Liver (tissue), 9 donors: ENCODE results near the gene AHNAK2. TPM values are rescaled to one million over a fixed set of nuclear protein-coding genes. Genes with fewer than 3 reads are reported as not detected.

ENCODE experiments used
- DNase-seq: peaks from one replicate; pipeline ENCODE4 v3.0.0-alpha.2; 2017; ENCODE audit warnings: low spot score
- H3K27ac ChIP-seq, 2 donors: one replicate each; pipeline ENCODE4 v1.7.0; 2013; ENCODE audit warnings: inconsistent platforms in 2 of 2, low read length in 2 of 2, control low read depth in 1 of 2, low read depth in 1 of 2, mild to moderate bottlenecking in 1 of 2
- H3K27me3 ChIP-seq, 4 donors: one replicate each; pipeline versions ENCODE4 v1.6.1 to v1.7.0; 2013; ENCODE audit warnings: low read length in 3 of 4, inconsistent platforms in 1 of 4, mild to moderate bottlenecking in 1 of 4, moderate library complexity in 1 of 4; ENCODE audit not compliant: control insufficient read depth in 4 of 4, insufficient read depth in 4 of 4
- H3K36me3 ChIP-seq, 4 donors: one replicate each; pipeline versions ENCODE4 v1.6.1 to v1.7.0; 2013; ENCODE audit warnings: low read length in 3 of 4, mild to moderate bottlenecking in 3 of 4, low read depth in 1 of 4, moderate library complexity in 1 of 4; ENCODE audit not compliant: control insufficient read depth in 4 of 4, insufficient read depth in 3 of 4
- H3K4me1 ChIP-seq, 4 donors: one replicate each; pipeline versions ENCODE4 v1.6.1 to v1.7.0; 2013; ENCODE audit warnings: low read length in 3 of 4, mild to moderate bottlenecking in 3 of 4, moderate library complexity in 1 of 4; ENCODE audit not compliant: control insufficient read depth in 4 of 4, insufficient read depth in 4 of 4
- H3K4me3 ChIP-seq, 3 donors: one replicate each; pipeline versions ENCODE4 v1.6.1 to v1.7.0; 2013; ENCODE audit warnings: low read length in 3 of 3, control low read depth in 1 of 3, low read depth in 1 of 3, mild to moderate bottlenecking in 1 of 3
- H3K9ac ChIP-seq, 2 donors: one replicate each; pipeline ENCODE4 v1.7.0; 2013; ENCODE audit warnings: low read length in 2 of 2, mild to moderate bottlenecking in 2 of 2, moderate library complexity in 2 of 2, control low read depth in 1 of 2, low read depth in 1 of 2
- H3K9me3 ChIP-seq, 4 donors: one replicate each; pipeline versions ENCODE4 v1.6.1 to v1.7.0; 2013; ENCODE audit warnings: low read length in 3 of 4; ENCODE audit not compliant: control insufficient read depth in 4 of 4
- ATF3 ChIP-seq: IDR thresholded peaks from 2 replicates; pipeline ENCODE4 v1.6.1; 2016; ENCODE audit warnings: antibody characterized with exemption
- CTCF ChIP-seq: fragments of 150-350 bp; IDR thresholded peaks from 2 replicates; pipeline ENCODE4 v1.5.1; 2017; ENCODE audit warnings: improper control_type of control experiment, low read depth, low read length; ENCODE audit not compliant: missing input control
- EGR1 ChIP-seq, 2 donors: IDR thresholded peaks; 2 replicates each; pipeline ENCODE4 v1.6.1; 2016 to 2018; ENCODE audit warnings: antibody characterized with exemption in 2 of 2, low read depth in 2 of 2
- FOXA1 ChIP-seq: IDR thresholded peaks from 2 replicates; pipeline ENCODE4 v1.6.1; 2016; ENCODE audit warnings: antibody characterized with exemption
- FOXA2 ChIP-seq: IDR thresholded peaks from 2 replicates; pipeline ENCODE4 v1.6.1; 2016; ENCODE audit warnings: antibody characterized with exemption
- GABPA ChIP-seq, 2 donors: IDR thresholded peaks in 1 of 2; conservative IDR thresholded peaks in 1 of 2; 2 replicates each; pipeline ENCODE4 v1.6.1; 2016; ENCODE audit warnings: antibody characterized with exemption in 2 of 2, mild to moderate bottlenecking in 1 of 2, moderate library complexity in 1 of 2
- HNF4A ChIP-seq, 2 donors: conservative IDR thresholded peaks; 2 replicates each; pipeline ENCODE4 v1.6.1; 2016; ENCODE audit warnings: antibody characterized with exemption in 2 of 2, mild to moderate bottlenecking in 2 of 2
- HNF4G ChIP-seq: IDR thresholded peaks from 2 replicates; pipeline ENCODE4 v1.6.1; 2016; ENCODE audit warnings: antibody characterized with exemption
- JUND ChIP-seq, 2 donors: IDR thresholded peaks; 2 replicates each; pipeline ENCODE4 v1.6.1; 2016; ENCODE audit warnings: antibody characterized with exemption in 2 of 2
- MAX ChIP-seq: IDR thresholded peaks from 2 replicates; pipeline ENCODE4 v1.6.1; 2016; ENCODE audit warnings: antibody characterized with exemption
- NR2F2 ChIP-seq: IDR thresholded peaks from 2 replicates; pipeline ENCODE4 v1.6.1; 2016; ENCODE audit warnings: antibody characterized with exemption
- RAD21 ChIP-seq, 2 donors: IDR thresholded peaks; 2 replicates each; pipeline ENCODE4 v1.6.1; 2016; ENCODE audit warnings: antibody characterized with exemption in 2 of 2, mild to moderate bottlenecking in 2 of 2
- REST ChIP-seq: IDR thresholded peaks from 2 replicates; pipeline ENCODE4 v1.6.1; 2016; ENCODE audit warnings: antibody characterized with exemption, mild to moderate bottlenecking
- RXRA ChIP-seq, 2 donors: IDR thresholded peaks; 2 replicates each; pipeline ENCODE4 v1.6.1; 2017 to 2018; ENCODE audit warnings: antibody characterized with exemption in 2 of 2, mild to moderate bottlenecking in 1 of 2
- SP1 ChIP-seq: IDR thresholded peaks from 2 replicates; pipeline ENCODE4 v1.6.1; 2018; ENCODE audit warnings: antibody characterized with exemption, mild to moderate bottlenecking
- TAF1 ChIP-seq: conservative IDR thresholded peaks from 2 replicates; pipeline ENCODE4 v1.6.1; 2016; ENCODE audit warnings: antibody characterized with exemption, mild to moderate bottlenecking
- YY1 ChIP-seq: IDR thresholded peaks from 2 replicates; pipeline ENCODE4 v1.6.1; 2016; ENCODE audit warnings: antibody characterized with exemption, mild to moderate bottlenecking
- ZBTB33 ChIP-seq: IDR thresholded peaks from 2 replicates; pipeline ENCODE4 v1.6.1; 2016; ENCODE audit warnings: antibody characterized with exemption
- WGBS: extraction: QIAGEN DNeasy Blood & Tissue Kit; methylation state at CpG from one replicate; pipeline ENCODE4 v1.1.7; 2013; 5-methylcytosine and 5-hydroxymethylcytosine counted together
- polyA plus RNA-seq, 2 donors: library from polyadenylated mRNA; stranded (reverse) in 1 of 2; unstranded in 1 of 2; fragments of 200-250 nt in 1 of 2; fragments of >200 nt in 1 of 2; fragmentation: Nextera tagmentation in 1 of 2; extraction: Ambion mirVana in 1 of 2; gene quantifications; one replicate each; pipeline versions ENCODE4 v1.2.1 to v1.2.3, GENCODE V29; 2013 to 2015
- total RNA-seq, 2 donors: library from RNA; depleted of rRNA; stranded (reverse); fragments of >200 nt; gene quantifications; one replicate each; pipeline ENCODE4 v1.2.3, GENCODE V29; 2014
- donor health status: healthy.
- donor health status: healthy.
- donor health status: healthy.
- donor health status: healthy.
- donor health status: healthy.

The AHNAK2 gene
- total and polyA plus RNA-seq, 4 donors: 0.05 to 2.6 (median 1.2) TPM

GRCh38 chr14:104898195-104898558 is 80.0 kb downstream of the AHNAK2 start:
- TF ChIP-seq FOXA1 (no peak), CTCF (no peak), RAD21 (IDR thresholded peaks at IDR 0.05) (no peak), JUND (IDR thresholded peaks at IDR 0.05) (no peak), HNF4G (no peak), REST (no peak), ZBTB33 (no peak), YY1 (no peak), ATF3 (no peak), FOXA2 (no peak), HNF4A (conservative IDR thresholded peaks at IDR 0.05) (no peak), NR2F2 (no peak), RXRA (IDR thresholded peaks at IDR 0.05) (no peak), MAX (no peak), GABPA (IDR thresholded peaks at IDR 0.05 in 1 of 2, conservative IDR thresholded peaks at IDR 0.05 in 1 of 2) (no peak), EGR1 (IDR thresholded peaks at IDR 0.05; ENCODE audit: low read depth in 2 of 2) (no peak), SP1 (no peak), TAF1 (no peak)
- H3K9ac ChIP-seq: no peak overlapping the region
- peaks cover 0 to 2% (median 0%) of the 10 kb centered on the region in 4 donors for H3K36me3 ChIP-seq
- no peaks in the 10 kb centered on the region for H3K27me3 ChIP-seq
- no peak overlapping the region for H3K4me3 ChIP-seq
- no peak overlapping the region for H3K27ac ChIP-seq
- H3K4me1 ChIP-seq: peaks cover 5 to 16% (median 6%) of the 10 kb centered on the region in 4 donors
- no peaks in the 10 kb centered on the region for H3K9me3 ChIP-seq
- 93% methylated on average over 7 of the region's 7 CpGs for WGBS
- DNase-seq: no peak
